Measurements from ENCODE around the gene FBRSL1. TPM values are rescaled to one million over a fixed set of nuclear protein-coding genes. Genes with fewer than 3 reads are reported as not detected.

FBRSL1 gene
- total and polyA plus RNA-seq, 2 experiments from 2014 or later = 0.63 to 4.6 TPM

DNA sequence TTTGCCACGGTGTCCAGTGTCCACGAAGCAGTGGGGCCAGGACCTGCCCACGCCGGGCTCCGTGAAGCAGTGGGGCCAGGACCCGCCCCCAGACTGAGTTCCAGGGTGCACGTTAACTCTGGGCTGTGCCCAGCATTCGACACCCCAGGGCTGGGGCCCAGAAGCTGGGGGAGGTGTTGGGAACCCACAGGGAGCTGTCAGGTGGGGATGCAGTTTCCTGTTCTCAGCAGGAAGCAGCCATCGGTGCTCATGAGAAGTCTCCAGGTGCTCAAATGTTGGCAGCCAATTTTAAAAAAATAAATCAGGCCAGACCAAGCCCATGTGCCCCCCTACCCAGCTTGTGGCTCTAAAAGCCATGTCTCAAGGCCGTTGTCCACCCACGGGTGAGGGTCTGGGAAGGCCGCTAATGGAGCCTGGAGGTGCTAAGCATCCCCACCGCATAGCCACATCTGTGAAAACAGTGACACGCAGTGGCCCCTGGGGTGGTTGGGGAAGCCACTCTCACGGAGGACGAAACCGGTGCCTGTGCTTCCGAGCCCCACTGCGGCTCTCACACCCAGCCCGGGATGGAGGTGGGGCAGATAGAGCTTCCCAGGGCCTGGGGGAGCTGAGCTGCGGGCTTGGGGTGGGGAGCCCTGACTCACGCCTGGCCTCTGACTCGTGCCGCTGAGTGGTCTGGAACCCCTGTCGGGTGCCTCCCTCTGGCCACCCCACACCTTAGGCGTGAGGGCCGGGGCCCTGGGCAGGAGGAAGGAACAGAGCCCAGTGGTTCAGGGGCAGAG lies 53.5 kb downstream of the FBRSL1 start:
- Histone ChIP-seq H2AFZ (no peak overlapping the region), H3K4me3 (no peak overlapping the region), H3K27me3 (replicated peaks; ENCODE audit: insufficient read depth) (no peaks in the 10 kb centered on the region), H4K20me1 (ENCODE audit: insufficient read depth) (no peaks in the 10 kb centered on the region), H3K79me2 (ENCODE audit: insufficient read depth) (no peaks in the 10 kb centered on the region), H3K9me2 (ENCODE audit: insufficient read depth) (no peaks in the 10 kb centered on the region), H3K4me1 (ENCODE audit: insufficient read depth) (no peaks in the 10 kb centered on the region), H3F3A (ENCODE audit: insufficient read depth) (no peaks in the 10 kb centered on the region), H3K4me2 (ENCODE audit: unreplicated experiment) (no peak overlapping the region), H3K9me3 (ENCODE audit: low read depth) (no peaks in the 10 kb centered on the region), H3K9ac (no peak overlapping the region), H3K27ac (no peak overlapping the region), H3K36me3 (ENCODE audit: low read depth) (no peaks in the 10 kb centered on the region)
- 93 to 95% methylated on average over 22 to 27 of the region's 27 CpGs for WGBS, 2 experiments (ENCODE audit: low coverage in 1 of 2, low lambda C conversion rate in 2 of 2, missing lambda C conversion rate in 2 of 2)
- in situ Hi-C loops (cut with MboI) = no loop called here
- DNase-seq = no peak
- TF ChIP-seq EZH2 (IDR thresholded peaks at IDR 0.05; ENCODE audit: insufficient read depth, poor library complexity, severe bottlenecking) = no peak
- no peak for TF ChIP-seq EZH2phosphoT487 (IDR thresholded peaks at IDR 0.05; ENCODE audit: insufficient read depth, low read depth)

GRCh38 chr12:132544080-132544397 lies 54.1 kb downstream of the FBRSL1 start:
- Histone ChIP-seq H2AFZ (no peak overlapping the region), H3K9me3 (ENCODE audit: low read depth) (no peaks in the 10 kb centered on the region), H3K27me3 (replicated peaks; ENCODE audit: insufficient read depth) (no peaks in the 10 kb centered on the region), H3K36me3 (ENCODE audit: low read depth) (no peaks in the 10 kb centered on the region), H4K20me1 (ENCODE audit: insufficient read depth) (no peaks in the 10 kb centered on the region), H3K79me2 (ENCODE audit: insufficient read depth) (no peaks in the 10 kb centered on the region), H3K9ac (no peak overlapping the region), H3K27ac (no peak overlapping the region), H3K4me3 (no peak overlapping the region), H3K4me2 (ENCODE audit: unreplicated experiment) (no peak overlapping the region), H3K9me2 (ENCODE audit: insufficient read depth) (no peaks in the 10 kb centered on the region), H3K4me1 (ENCODE audit: insufficient read depth) (no peaks in the 10 kb centered on the region), H3F3A (ENCODE audit: insufficient read depth) (no peaks in the 10 kb centered on the region)
- no peak for DNase-seq
- in situ Hi-C loops (cut with MboI) = no loop called here
- TF ChIP-seq EZH2 (IDR thresholded peaks at IDR 0.05; ENCODE audit: insufficient read depth, poor library complexity, severe bottlenecking) (no peak), EZH2phosphoT487 (IDR thresholded peaks at IDR 0.05; ENCODE audit: insufficient read depth, low read depth) (no peak)
- WGBS, 2 experiments (ENCODE audit: low coverage in 1 of 2, low lambda C conversion rate in 2 of 2, missing lambda C conversion rate in 2 of 2) = 92 to 95% methylated on average over 12 of the region's 12 CpGs

GRCh38 chr12:132544498-132544897 lies 54.5 kb downstream of the FBRSL1 start:
- Histone ChIP-seq H3F3A (ENCODE audit: insufficient read depth) (no peaks in the 10 kb centered on the region), H3K9ac (no peak overlapping the region), H3K9me3 (ENCODE audit: low read depth) (no peaks in the 10 kb centered on the region), H3K27me3 (replicated peaks; ENCODE audit: insufficient read depth) (no peaks in the 10 kb centered on the region), H3K79me2 (ENCODE audit: insufficient read depth) (no peaks in the 10 kb centered on the region), H3K4me3 (no peak overlapping the region), H3K27ac (no peak overlapping the region), H3K4me1 (ENCODE audit: insufficient read depth) (no peaks in the 10 kb centered on the region), H3K36me3 (ENCODE audit: low read depth) (no peaks in the 10 kb centered on the region), H3K4me2 (ENCODE audit: unreplicated experiment) (no peak overlapping the region), H3K9me2 (ENCODE audit: insufficient read depth) (no peaks in the 10 kb centered on the region), H4K20me1 (ENCODE audit: insufficient read depth) (no peaks in the 10 kb centered on the region), H2AFZ (no peak overlapping the region)
- TF ChIP-seq EZH2phosphoT487 (IDR thresholded peaks at IDR 0.05; ENCODE audit: insufficient read depth, low read depth) (no peak), EZH2 (IDR thresholded peaks at IDR 0.05; ENCODE audit: insufficient read depth, poor library complexity, severe bottlenecking) (no peak)
- in situ Hi-C loops (cut with MboI) = no loop called here
- no peak for DNase-seq
- 96% methylated on average over 11 of the region's 11 CpGs for WGBS, 2 experiments (ENCODE audit: low coverage in 1 of 2, low lambda C conversion rate in 2 of 2, missing lambda C conversion rate in 2 of 2)

GRCh38 chr12:132545164-132545953 lies 55.4 kb downstream of the FBRSL1 start:
- TF ChIP-seq EZH2 (IDR thresholded peaks at IDR 0.05; ENCODE audit: insufficient read depth, poor library complexity, severe bottlenecking) (no peak), EZH2phosphoT487 (IDR thresholded peaks at IDR 0.05; ENCODE audit: insufficient read depth, low read depth) (no peak)
- Histone ChIP-seq H3K9ac (no peak overlapping the region), H3K4me3 (no peak overlapping the region), H3K79me2 (ENCODE audit: insufficient read depth) (no peaks in the 10 kb centered on the region), H4K20me1 (ENCODE audit: insufficient read depth) (no peaks in the 10 kb centered on the region), H3K36me3 (ENCODE audit: low read depth) (no peaks in the 10 kb centered on the region), H3F3A (ENCODE audit: insufficient read depth) (no peaks in the 10 kb centered on the region), H2AFZ (no peak overlapping the region), H3K4me1 (ENCODE audit: insufficient read depth) (no peaks in the 10 kb centered on the region), H3K9me2 (ENCODE audit: insufficient read depth) (no peaks in the 10 kb centered on the region), H3K4me2 (ENCODE audit: unreplicated experiment) (no peak overlapping the region), H3K27ac (no peak overlapping the region), H3K27me3 (replicated peaks; ENCODE audit: insufficient read depth) (no peaks in the 10 kb centered on the region), H3K9me3 (ENCODE audit: low read depth) (no peaks in the 10 kb centered on the region)
- WGBS, 2 experiments (ENCODE audit: low coverage in 1 of 2, low lambda C conversion rate in 2 of 2, missing lambda C conversion rate in 2 of 2) = 94 to 95% methylated on average over 26 of the region's 26 CpGs
- in situ Hi-C loops (cut with MboI) = no loop called here
- no peak for DNase-seq

Measured in GM23248 (cell line).